SK-N-SH (cell line): ENCODE measurements around the gene SPTB.

Experiments used
- PBX3 ChIP-seq: IDR thresholded peaks from 2 replicates; pipeline ENCODE4; 2012
- POLR2AphosphoS5 ChIP-seq: IDR thresholded peaks from 2 replicates; pipeline ENCODE4 v1.6.1; 2012; ENCODE audit warnings: low read depth, low read length
- RXRA ChIP-seq: IDR thresholded peaks from 2 replicates; pipeline ENCODE4 v1.4.0; 2012; ENCODE audit warnings: low read depth, mild to moderate bottlenecking, borderline replicate concordance
- ZBTB33 ChIP-seq: IDR thresholded peaks from 2 replicates; pipeline ENCODE4 v1.4.0; 2012; ENCODE audit warnings: low read depth, borderline replicate concordance

GRCh38 chr14:64717870-64718269, 161.8 kb downstream of the SPTB start:
- TF ChIP-seq RXRA = no peak
- no peak for TF ChIP-seq POLR2AphosphoS5
- no peak for TF ChIP-seq PBX3
- TF ChIP-seq ZBTB33 = no peak
